Keratinocyte (primary cell): ENCODE measurements around the gene IGSF8. TPM values are rescaled to one million over a fixed set of nuclear protein-coding genes. Genes with fewer than 3 reads are reported as not detected.
"Not testable (repeated sequence)": the region's sequence is repeated elsewhere in the genome, so short reads cannot be mapped to it uniquely, and the experiment has no call there.

ENCODE experiments used
- DNase-seq: peaks from one replicate; pipeline ENCODE4 v3.0.0-alpha.2; 2011; ENCODE audit warnings: low read depth, missing footprints, low spot score
- FAIRE-seq: peaks from 2 replicates; lab custom pipeline; 2011; peaks lifted over from hg19 to GRCh38; lab: Jason Lieb, UNC
- H2AFZ ChIP-seq: 2 replicates; pipeline ENCODE4 v1.6.0; 2012; ENCODE audit warnings: low read length, control low read depth, inconsistent platforms; ENCODE audit not compliant: control insufficient read depth
- H3K27ac ChIP-seq: 2 replicates; pipeline ENCODE4 v1.5.1; 2011; ENCODE audit warnings: low read length; ENCODE audit not compliant: control insufficient read depth, insufficient read depth
- H3K27me3 ChIP-seq: 3 replicates; pipeline ENCODE4 v1.6.0; 2011; ENCODE audit warnings: low read length; ENCODE audit not compliant: control insufficient read depth, insufficient read depth; ENCODE audit errors: extremely low read depth
- H3K36me3 ChIP-seq, 2 experiments: 2 replicates in 1 of 2; 3 replicates in 1 of 2; pipeline ENCODE4 v1.5.1; 2011; ENCODE audit warnings: low read length in 2 of 2, mild to moderate bottlenecking in 1 of 2; ENCODE audit not compliant: control insufficient read depth in 2 of 2, insufficient read depth in 2 of 2; ENCODE audit errors: extremely low read depth in 1 of 2
- H3K4me1 ChIP-seq: 3 replicates; pipeline ENCODE4 v1.5.1; 2011; ENCODE audit warnings: low read length; ENCODE audit not compliant: control insufficient read depth, insufficient read depth; ENCODE audit errors: extremely low read depth
- H3K4me2 ChIP-seq: 3 replicates; pipeline ENCODE4 v1.6.0; 2011; ENCODE audit warnings: low read depth, low read length; ENCODE audit not compliant: control insufficient read depth, insufficient read depth; ENCODE audit errors: extremely low read depth
- H3K4me3 ChIP-seq, 3 experiments: fragments of 200-600 bp in 1 of 3; sonication (generic) in 1 of 3; 2 replicates in 2 of 3; 3 replicates in 1 of 3; pipeline ENCODE4 v1.5.1; 2011 to 2016; ENCODE audit warnings: low read length in 3 of 3, mild to moderate bottlenecking in 3 of 3, control low read depth in 2 of 3, inconsistent platforms in 1 of 3, low read depth in 1 of 3, mixed read lengths in 1 of 3, mixed run types in 1 of 3, moderate library complexity in 1 of 3; ENCODE audit not compliant: control insufficient read depth in 2 of 3, insufficient read depth in 2 of 3; ENCODE audit errors: extremely low read depth in 1 of 3
- H3K79me2 ChIP-seq: 2 replicates; pipeline ENCODE4 v1.6.0; 2012; ENCODE audit warnings: low read length; ENCODE audit not compliant: control insufficient read depth, insufficient read depth
- H3K9ac ChIP-seq: 3 replicates; pipeline ENCODE4 v1.6.0; 2011; ENCODE audit warnings: low read length; ENCODE audit not compliant: control insufficient read depth, insufficient read depth; ENCODE audit errors: extremely low read depth
- H3K9me1 ChIP-seq: 3 replicates; pipeline ENCODE4 v1.6.0; 2011; ENCODE audit warnings: low read length; ENCODE audit not compliant: control insufficient read depth, insufficient read depth; ENCODE audit errors: extremely low read depth
- H3K9me3 ChIP-seq: 2 replicates; pipeline ENCODE4 v1.5.1; 2012; ENCODE audit warnings: low read depth, low read length; ENCODE audit not compliant: control insufficient read depth
- H4K20me1 ChIP-seq: 3 replicates; pipeline ENCODE4 v1.6.0; 2011; ENCODE audit warnings: low read length; ENCODE audit not compliant: control insufficient read depth, insufficient read depth; ENCODE audit errors: extremely low read depth
- EZH2 ChIP-seq: IDR thresholded peaks from one replicate; pipeline ENCODE4 v1.6.1; 2012; ENCODE audit warnings: inconsistent platforms, mild to moderate bottlenecking, low read length, moderate library complexity
- dilution Hi-C: fragments of 300-500 bp; cut with MboI; formaldehyde crosslinking; loops from one replicate; pipeline ENCODE4 v1.7.0; 2020; ENCODE audit warnings: low sequenced_read_pairs; ENCODE audit not compliant: extremely low pct_ligation_motif_present
- polyA plus RNA-seq, 5 experiments: library from polyadenylated mRNA; depleted of rRNA in 3 of 5; stranded (reverse) in 3 of 5; stranded (forward) in 1 of 5; unstranded in 1 of 5; fragments of >200 nt; gene quantifications; 1 replicate in 1 of 5; 2 replicates in 3 of 5; 3 replicates in 1 of 5; pipeline versions ENCODE4 v1.2.1 to v1.2.3, GENCODE V29; 2011 to 2012; ENCODE audit warnings: missing spikeins in 2 of 5, low read depth in 1 of 5, low replicate concordance in 1 of 5
- TF ChIP-seq, protein P1 (sequence below), 3 experiments: IDR thresholded peaks in 1 of 3; conservative IDR thresholded peaks in 1 of 3; optimal IDR thresholded peaks in 1 of 3; 2 replicates in 2 of 3; 3 replicates in 1 of 3; pipeline versions ENCODE3 to v1.5.1; 2011; ENCODE audit warnings: low read length in 3 of 3, mild to moderate bottlenecking in 3 of 3, moderate library complexity in 2 of 3, control low read depth in 1 of 3, inconsistent platforms in 1 of 3; ENCODE audit not compliant: insufficient read depth in 2 of 3; ENCODE audit errors: extremely low read depth in 1 of 3

Gene IGSF8
- polyA plus RNA-seq, 1 donor (not counting 4 experiments of a cell fraction or from before 2014, with no cell fraction given) = 16.5 TPM

DNA sequence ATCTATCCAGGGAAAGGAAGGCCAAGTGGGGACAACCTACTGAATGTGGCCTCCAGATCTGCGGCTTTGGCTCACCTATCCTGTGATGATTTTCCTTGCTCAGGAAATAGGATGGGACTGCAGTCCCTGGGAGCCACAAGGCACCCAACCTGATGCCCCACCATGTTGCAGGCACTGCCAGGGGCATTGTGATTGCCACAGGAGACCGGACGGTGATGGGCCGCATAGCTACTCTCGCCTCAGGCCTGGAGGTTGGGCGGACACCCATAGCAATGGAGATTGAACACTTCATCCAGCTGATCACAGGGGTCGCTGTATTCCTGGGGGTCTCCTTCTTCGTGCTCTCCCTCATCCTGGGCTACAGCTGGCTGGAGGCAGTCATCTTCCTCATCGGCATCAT is 29.0 kb upstream of the IGSF8 start:
- H3K27me3 ChIP-seq = peaks cover 11% of the 10 kb centered on the region
- no peak for FAIRE-seq
- H3K4me2 ChIP-seq = no peak overlapping the region
- H3K36me3 ChIP-seq = no peaks in the 10 kb centered on the region
- dilution Hi-C loops = no loop called here
- TF ChIP-seq, protein P1, sequence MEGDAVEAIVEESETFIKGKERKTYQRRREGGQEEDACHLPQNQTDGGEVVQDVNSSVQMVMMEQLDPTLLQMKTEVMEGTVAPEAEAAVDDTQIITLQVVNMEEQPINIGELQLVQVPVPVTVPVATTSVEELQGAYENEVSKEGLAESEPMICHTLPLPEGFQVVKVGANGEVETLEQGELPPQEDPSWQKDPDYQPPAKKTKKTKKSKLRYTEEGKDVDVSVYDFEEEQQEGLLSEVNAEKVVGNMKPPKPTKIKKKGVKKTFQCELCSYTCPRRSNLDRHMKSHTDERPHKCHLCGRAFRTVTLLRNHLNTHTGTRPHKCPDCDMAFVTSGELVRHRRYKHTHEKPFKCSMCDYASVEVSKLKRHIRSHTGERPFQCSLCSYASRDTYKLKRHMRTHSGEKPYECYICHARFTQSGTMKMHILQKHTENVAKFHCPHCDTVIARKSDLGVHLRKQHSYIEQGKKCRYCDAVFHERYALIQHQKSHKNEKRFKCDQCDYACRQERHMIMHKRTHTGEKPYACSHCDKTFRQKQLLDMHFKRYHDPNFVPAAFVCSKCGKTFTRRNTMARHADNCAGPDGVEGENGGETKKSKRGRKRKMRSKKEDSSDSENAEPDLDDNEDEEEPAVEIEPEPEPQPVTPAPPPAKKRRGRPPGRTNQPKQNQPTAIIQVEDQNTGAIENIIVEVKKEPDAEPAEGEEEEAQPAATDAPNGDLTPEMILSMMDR (optimal IDR thresholded peaks at IDR 0.05 in 1 of 3, IDR thresholded peaks at IDR 0.05 in 1 of 3, conservative IDR thresholded peaks at IDR 0.05 in 1 of 3; ENCODE audit: extremely low read depth in 1 of 3, insufficient read depth in 2 of 3, low read length in 3 of 3) = no peak
- TF ChIP-seq EZH2 = no peak
- no peak overlapping the region for H3K9ac ChIP-seq
- no peak overlapping the region for H3K4me3 ChIP-seq
- H3K27ac ChIP-seq = no peak overlapping the region
- H3K9me1 ChIP-seq = no peaks in the 10 kb centered on the region
- no peak for DNase-seq
- H3K79me2 ChIP-seq = no peaks in the 10 kb centered on the region
- no peaks in the 10 kb centered on the region for H3K9me3 ChIP-seq
- H3K4me1 ChIP-seq = peaks cover 20% of the 10 kb centered on the region
- no peak overlapping the region for H2AFZ ChIP-seq
- H4K20me1 ChIP-seq = no peaks in the 10 kb centered on the region

DNA sequence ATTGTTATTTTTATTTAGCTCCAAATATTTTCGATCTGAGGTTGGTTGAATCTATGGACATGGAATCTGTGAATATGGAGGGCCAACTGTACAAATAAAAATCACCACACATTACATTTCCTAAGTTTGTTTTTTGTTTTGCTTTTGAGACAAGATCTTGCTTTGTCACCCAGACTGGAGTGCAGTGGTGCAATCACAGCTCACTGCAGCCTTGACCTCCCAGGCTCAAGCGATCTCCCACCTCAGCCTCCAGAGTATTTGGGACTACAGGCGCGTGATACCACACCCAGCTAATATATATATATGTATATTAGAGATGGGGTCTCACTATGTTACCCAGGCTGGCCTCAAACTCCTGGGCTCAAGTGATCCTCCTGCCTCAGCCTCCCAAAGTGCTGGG is 27.9 kb upstream of the IGSF8 start:
- H3K36me3 ChIP-seq, H3K9me3 ChIP-seq, FAIRE-seq, H3K27me3 ChIP-seq, H4K20me1 ChIP-seq, H3K79me2 ChIP-seq, DNase-seq, H3K4me3 ChIP-seq, H3K27ac ChIP-seq, H3K9ac ChIP-seq, H3K9me1 ChIP-seq, dilution Hi-C loops, H2AFZ ChIP-seq, H3K4me2 ChIP-seq: not testable (repeated sequence)
- H3K4me1 ChIP-seq = peaks cover 20% of the 10 kb centered on the region

DNA sequence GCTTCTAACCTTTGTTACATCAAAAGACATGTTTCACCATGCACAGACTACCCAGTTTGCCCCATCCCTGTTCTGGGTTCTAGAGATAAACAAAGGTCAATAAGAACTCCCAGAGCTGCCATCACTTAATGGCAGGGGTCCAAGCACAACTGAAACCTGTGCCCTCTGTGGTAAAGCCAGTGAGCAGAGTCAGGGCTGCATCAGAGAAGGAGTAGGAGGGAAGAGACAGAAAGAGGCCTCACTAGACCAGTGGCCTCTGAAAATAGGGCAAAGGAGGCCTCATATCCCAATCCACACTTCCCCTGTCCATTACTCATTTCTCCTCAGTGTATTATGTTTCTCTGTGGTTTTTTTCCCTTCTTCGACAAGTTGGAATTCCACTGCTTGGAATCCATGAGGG is 27.3 kb upstream of the IGSF8 start:
- Histone ChIP-seq H3K4me3 (no peak overlapping the region), H3K27ac (no peak overlapping the region), H3K9me3 (no peaks in the 10 kb centered on the region), H3K36me3 (no peaks in the 10 kb centered on the region), H3K4me1 (peaks cover 20% of the 10 kb centered on the region), H4K20me1 (no peaks in the 10 kb centered on the region), H3K79me2 (no peaks in the 10 kb centered on the region), H3K4me2 (no peak overlapping the region), H3K27me3 (peaks cover 7% of the 10 kb centered on the region), H3K9ac (no peak overlapping the region), H3K9me1 (no peaks in the 10 kb centered on the region), H2AFZ (no peak overlapping the region)
- dilution Hi-C loops = no loop called here
- no peak for FAIRE-seq
- DNase-seq = no peak
- no peak for TF ChIP-seq EZH2
- TF ChIP-seq, protein P1 (optimal IDR thresholded peaks at IDR 0.05 in 1 of 3, IDR thresholded peaks at IDR 0.05 in 1 of 3, conservative IDR thresholded peaks at IDR 0.05 in 1 of 3; ENCODE audit: extremely low read depth in 1 of 3, insufficient read depth in 2 of 3, low read length in 3 of 3) = no peak
